WTC11 (cell line): ENCODE results near the gene HIPK2. TPM values are rescaled to one million over a fixed set of nuclear protein-coding genes. Genes with fewer than 3 reads are reported as not detected.

Experiments used
- ATAC-seq: fragments of 200-7000 bp; cut with Tn5 transposase; 2 replicates; pipeline ENCODE4 v1.10.0; 2021; ENCODE audit warnings: mild to moderate bottlenecking, moderate library complexity
- CTCF ChIA-PET: fragments of 300-600 bp; sonication (Branson Sonifier 250); formaldehyde crosslinking; loops from one replicate; lab custom pipeline; 2021; ENCODE audit warnings: antibody characterized with exemption; lab: Charles Lee
- POLR2A ChIA-PET: fragments of 350-600 bp; sonication (Branson Sonifier 250); formaldehyde crosslinking; loops from one replicate; lab custom pipeline; 2021; ENCODE audit warnings: antibody characterized with exemption; lab: Charles Lee
- DNase-seq: peaks from one replicate; pipeline ENCODE4 v3.0.0; 2021; ENCODE audit warnings: low spot score
- H3K27ac Mint-ChIP-seq: 2 replicates; pipeline ENCODE4 v1.8.0; 2021; ENCODE audit warnings: mixed read lengths
- H3K27me3 Mint-ChIP-seq: 2 replicates; pipeline ENCODE4 v1.8.0; 2021; ENCODE audit warnings: low read depth, mild to moderate bottlenecking, moderate library complexity, mixed read lengths
- H3K36me3 Mint-ChIP-seq: 2 replicates; pipeline ENCODE4 v1.8.0; 2021; ENCODE audit warnings: mixed read lengths
- H3K4me1 Mint-ChIP-seq: 2 replicates; pipeline ENCODE4 v1.8.0; 2022; ENCODE audit warnings: mixed read lengths
- H3K4me3 Mint-ChIP-seq: 2 replicates; pipeline ENCODE4 v1.8.0; 2021; ENCODE audit warnings: mild to moderate bottlenecking, moderate library complexity, mixed read lengths
- H3K9me3 Mint-ChIP-seq: 2 replicates; pipeline ENCODE4 v1.8.0; 2021; ENCODE audit warnings: mixed read lengths
- ETV6 ChIP-seq: sonication (generic); formaldehyde crosslinking; IDR thresholded peaks from 2 replicates; pipeline ENCODE4 v1.8.1; 2022; ENCODE audit warnings: mild to moderate bottlenecking, missing genetic modification reagents
- FOXJ3 ChIP-seq: sonication (generic); formaldehyde crosslinking; IDR thresholded peaks from 2 replicates; pipeline ENCODE4 v1.9.0; 2021; ENCODE audit warnings: missing genetic modification reagents, mild to moderate bottlenecking, borderline replicate concordance
- GRHL2 ChIP-seq: fragments of 250-450 bp; sonication (Bioruptor Pico); IDR thresholded peaks from 2 replicates; pipeline ENCODE4 v1.8.0; 2022; ENCODE audit warnings: mild to moderate bottlenecking, moderate library complexity; ENCODE audit not compliant: insufficient replicate concordance, severe bottlenecking
- JUN ChIP-seq: sonication (generic); formaldehyde crosslinking; IDR thresholded peaks from 2 replicates; pipeline ENCODE4 v1.8.0; 2023; ENCODE audit warnings: mild to moderate bottlenecking, missing genetic modification reagents
- MXD4 ChIP-seq: fragments of 250-450 bp; sonication (Bioruptor Pico); IDR thresholded peaks from 2 replicates; pipeline ENCODE4 v1.8.0; 2021; ENCODE audit warnings: mild to moderate bottlenecking, moderate library complexity, borderline replicate concordance
- NFE2L1 ChIP-seq: sonication (generic); formaldehyde crosslinking; IDR thresholded peaks from 2 replicates; pipeline ENCODE4 v1.8.1; 2023; ENCODE audit warnings: missing genetic modification reagents
- SMAD3 ChIP-seq: sonication (generic); formaldehyde crosslinking; IDR thresholded peaks from 2 replicates; pipeline ENCODE4 v1.8.0; 2022; ENCODE audit warnings: missing genetic modification reagents, mild to moderate bottlenecking, borderline replicate concordance
- SOX15 ChIP-seq: fragments of 250-450 bp; sonication (Bioruptor Pico); IDR thresholded peaks from 2 replicates; pipeline ENCODE4 v1.9.0; 2021; ENCODE audit warnings: mild to moderate bottlenecking
- ZNF121 ChIP-seq: sonication (generic); formaldehyde crosslinking; IDR thresholded peaks from 2 replicates; pipeline ENCODE4 v1.8.0; 2023; ENCODE audit warnings: missing genetic modification reagents
- ZNF317 ChIP-seq: sonication (generic); formaldehyde crosslinking; IDR thresholded peaks from 2 replicates; pipeline ENCODE4 v1.8.1; 2023; ENCODE audit warnings: low read depth, mild to moderate bottlenecking, moderate library complexity, missing genetic modification reagents, borderline replicate concordance
- ZNF416 ChIP-seq: fragments of 250-450 bp; sonication (Bioruptor Pico); IDR thresholded peaks from 2 replicates; pipeline ENCODE4 v1.9.0; 2021; ENCODE audit warnings: mild to moderate bottlenecking, inconsistent platforms
- ZNF532 ChIP-seq: fragments of 250-450 bp; sonication (Bioruptor Pico); IDR thresholded peaks from 2 replicates; pipeline ENCODE4 v1.9.0; 2021; ENCODE audit warnings: mild to moderate bottlenecking, borderline replicate concordance
- ZNF671 ChIP-seq: fragments of 250-450 bp; sonication (Bioruptor Pico); IDR thresholded peaks from 2 replicates; pipeline ENCODE4 v1.8.0; 2021; ENCODE audit warnings: mild to moderate bottlenecking
- total RNA-seq: library from RNA; stranded (reverse); gene quantifications from 3 replicates; pipeline ENCODE4 v1.2.3, GENCODE V29; 2021
- TF ChIP-seq, protein P1 (sequence below): fragments of 250-450 bp; sonication (Bioruptor Pico); IDR thresholded peaks from 2 replicates; pipeline ENCODE4 v1.9.0; 2021; ENCODE audit warnings: mild to moderate bottlenecking
- TF ChIP-seq, protein P2 (sequence below): fragments of 250-450 bp; sonication (Bioruptor Pico); IDR thresholded peaks from 2 replicates; pipeline ENCODE4 v1.9.0; 2021; ENCODE audit warnings: mild to moderate bottlenecking
- TF ChIP-seq, protein P3 (sequence below): fragments of 200-600 bp; IDR thresholded peaks from 2 replicates; pipeline ENCODE4 v1.8.0; 2022; ENCODE audit warnings: antibody characterized with exemption
- TF ChIP-seq, protein P4 (sequence below): sonication (generic); formaldehyde crosslinking; IDR thresholded peaks from 2 replicates; pipeline ENCODE4 v1.8.1; 2022; ENCODE audit warnings: low read depth, missing genetic modification reagents, borderline replicate concordance
- TF ChIP-seq, protein P5 (sequence below): sonication (generic); formaldehyde crosslinking; IDR thresholded peaks from 2 replicates; pipeline ENCODE4 v1.8.1; 2023; ENCODE audit warnings: mild to moderate bottlenecking, moderate library complexity, missing genetic modification reagents
- TF ChIP-seq, protein P6 (sequence below): sonication (generic); formaldehyde crosslinking; IDR thresholded peaks from 2 replicates; pipeline ENCODE4 v1.8.0; 2022; ENCODE audit warnings: missing genetic modification reagents
- TF ChIP-seq, protein P7 (sequence below): fragments of 250-450 bp; sonication (Bioruptor Pico); IDR thresholded peaks from 2 replicates; pipeline ENCODE4 v1.9.0; 2021; ENCODE audit warnings: moderate library complexity, mild to moderate bottlenecking, inconsistent platforms, borderline replicate concordance

The HIPK2 gene
- total RNA-seq, 1 experiment from 2014 or later, result 25.3 TPM

DNA sequence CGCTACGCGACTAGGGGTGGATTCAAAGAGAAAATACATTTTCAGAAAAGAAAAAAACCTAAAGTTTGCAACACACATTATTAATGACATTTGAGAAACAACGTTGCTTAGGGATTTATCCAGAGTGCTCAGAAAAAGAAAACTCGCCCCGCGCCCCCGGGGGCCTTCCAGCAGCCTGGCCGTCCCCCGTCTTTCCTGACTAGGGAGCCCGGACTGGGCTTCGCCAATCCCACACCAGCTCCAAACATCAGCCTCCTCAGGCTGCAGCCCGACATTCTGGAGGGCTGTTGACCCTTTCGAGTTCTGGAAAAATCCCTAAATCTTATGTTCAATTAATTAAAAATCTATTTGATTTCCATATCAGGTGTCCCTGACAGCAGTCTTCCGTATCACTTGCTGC is 205.7 kb downstream of the HIPK2 start (continued):
- TF ChIP-seq ZNF532 (CRISPR knock-in tag) (no peak), ZNF121 (no peak)
- TF ChIP-seq, protein P1, sequence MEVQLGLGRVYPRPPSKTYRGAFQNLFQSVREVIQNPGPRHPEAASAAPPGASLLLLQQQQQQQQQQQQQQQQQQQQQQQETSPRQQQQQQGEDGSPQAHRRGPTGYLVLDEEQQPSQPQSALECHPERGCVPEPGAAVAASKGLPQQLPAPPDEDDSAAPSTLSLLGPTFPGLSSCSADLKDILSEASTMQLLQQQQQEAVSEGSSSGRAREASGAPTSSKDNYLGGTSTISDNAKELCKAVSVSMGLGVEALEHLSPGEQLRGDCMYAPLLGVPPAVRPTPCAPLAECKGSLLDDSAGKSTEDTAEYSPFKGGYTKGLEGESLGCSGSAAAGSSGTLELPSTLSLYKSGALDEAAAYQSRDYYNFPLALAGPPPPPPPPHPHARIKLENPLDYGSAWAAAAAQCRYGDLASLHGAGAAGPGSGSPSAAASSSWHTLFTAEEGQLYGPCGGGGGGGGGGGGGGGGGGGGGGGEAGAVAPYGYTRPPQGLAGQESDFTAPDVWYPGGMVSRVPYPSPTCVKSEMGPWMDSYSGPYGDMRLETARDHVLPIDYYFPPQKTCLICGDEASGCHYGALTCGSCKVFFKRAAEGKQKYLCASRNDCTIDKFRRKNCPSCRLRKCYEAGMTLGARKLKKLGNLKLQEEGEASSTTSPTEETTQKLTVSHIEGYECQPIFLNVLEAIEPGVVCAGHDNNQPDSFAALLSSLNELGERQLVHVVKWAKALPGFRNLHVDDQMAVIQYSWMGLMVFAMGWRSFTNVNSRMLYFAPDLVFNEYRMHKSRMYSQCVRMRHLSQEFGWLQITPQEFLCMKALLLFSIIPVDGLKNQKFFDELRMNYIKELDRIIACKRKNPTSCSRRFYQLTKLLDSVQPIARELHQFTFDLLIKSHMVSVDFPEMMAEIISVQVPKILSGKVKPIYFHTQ (CRISPR knock-in tag), result no peak

DNA sequence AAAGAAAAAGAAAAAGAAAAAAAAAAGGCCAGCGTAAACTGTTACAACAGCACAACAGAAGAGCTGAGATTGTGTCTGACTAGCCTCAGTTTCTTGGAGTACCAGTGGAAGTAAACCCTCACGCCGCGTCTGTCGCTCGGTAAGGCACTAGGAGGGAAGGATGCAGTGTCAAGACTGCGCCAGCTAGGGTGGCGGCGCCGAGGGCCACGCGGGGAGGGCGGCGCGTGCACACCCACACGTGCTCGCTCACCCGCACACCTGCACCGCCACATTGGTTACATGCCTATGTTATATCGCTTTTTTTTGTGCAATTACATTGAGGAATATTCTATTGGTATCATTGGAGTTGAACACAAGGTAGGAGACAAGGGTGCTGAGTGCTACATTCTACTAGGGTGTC is 206.1 kb downstream of the HIPK2 start:
- ChIA-PET CTCF (interaction anchor here (0.7 to 2.7 kb wide), 3 partner anchors 17 to 137 kb away, joined by 5 to 14 read pairs (median 5); no protein-coding TSS in a partner anchor), POLR2A (no interaction called here)
- H3K9me3 Mint-ChIP-seq, result no peaks in the 10 kb centered on the region
- DNase-seq (no peak), ATAC-seq (no peak)
- peaks cover 13% of the 10 kb centered on the region for H3K4me1 Mint-ChIP-seq
- no peak overlapping the region for H3K4me3 Mint-ChIP-seq
- H3K36me3 Mint-ChIP-seq, result no peaks in the 10 kb centered on the region
- no peaks in the 10 kb centered on the region for H3K27me3 Mint-ChIP-seq
- H3K27ac Mint-ChIP-seq, result no peak overlapping the region
- TF ChIP-seq, protein P2, sequence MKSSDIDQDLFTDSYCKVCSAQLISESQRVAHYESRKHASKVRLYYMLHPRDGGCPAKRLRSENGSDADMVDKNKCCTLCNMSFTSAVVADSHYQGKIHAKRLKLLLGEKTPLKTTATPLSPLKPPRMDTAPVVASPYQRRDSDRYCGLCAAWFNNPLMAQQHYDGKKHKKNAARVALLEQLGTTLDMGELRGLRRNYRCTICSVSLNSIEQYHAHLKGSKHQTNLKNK (CRISPR knock-in tag), result no peak
- no peak for TF ChIP-seq ZNF317 (CRISPR knock-in tag)
- no peak for TF ChIP-seq SOX15 (CRISPR knock-in tag)
- TF ChIP-seq SMAD3 (CRISPR knock-in tag), result no peak
- no peak for TF ChIP-seq JUN (CRISPR knock-in tag)
- TF ChIP-seq GRHL2 (CRISPR knock-in tag), result no peak
- TF ChIP-seq ZNF416, result no peak
- TF ChIP-seq, protein P3, sequence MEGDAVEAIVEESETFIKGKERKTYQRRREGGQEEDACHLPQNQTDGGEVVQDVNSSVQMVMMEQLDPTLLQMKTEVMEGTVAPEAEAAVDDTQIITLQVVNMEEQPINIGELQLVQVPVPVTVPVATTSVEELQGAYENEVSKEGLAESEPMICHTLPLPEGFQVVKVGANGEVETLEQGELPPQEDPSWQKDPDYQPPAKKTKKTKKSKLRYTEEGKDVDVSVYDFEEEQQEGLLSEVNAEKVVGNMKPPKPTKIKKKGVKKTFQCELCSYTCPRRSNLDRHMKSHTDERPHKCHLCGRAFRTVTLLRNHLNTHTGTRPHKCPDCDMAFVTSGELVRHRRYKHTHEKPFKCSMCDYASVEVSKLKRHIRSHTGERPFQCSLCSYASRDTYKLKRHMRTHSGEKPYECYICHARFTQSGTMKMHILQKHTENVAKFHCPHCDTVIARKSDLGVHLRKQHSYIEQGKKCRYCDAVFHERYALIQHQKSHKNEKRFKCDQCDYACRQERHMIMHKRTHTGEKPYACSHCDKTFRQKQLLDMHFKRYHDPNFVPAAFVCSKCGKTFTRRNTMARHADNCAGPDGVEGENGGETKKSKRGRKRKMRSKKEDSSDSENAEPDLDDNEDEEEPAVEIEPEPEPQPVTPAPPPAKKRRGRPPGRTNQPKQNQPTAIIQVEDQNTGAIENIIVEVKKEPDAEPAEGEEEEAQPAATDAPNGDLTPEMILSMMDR, result no peak
- TF ChIP-seq, protein P4, sequence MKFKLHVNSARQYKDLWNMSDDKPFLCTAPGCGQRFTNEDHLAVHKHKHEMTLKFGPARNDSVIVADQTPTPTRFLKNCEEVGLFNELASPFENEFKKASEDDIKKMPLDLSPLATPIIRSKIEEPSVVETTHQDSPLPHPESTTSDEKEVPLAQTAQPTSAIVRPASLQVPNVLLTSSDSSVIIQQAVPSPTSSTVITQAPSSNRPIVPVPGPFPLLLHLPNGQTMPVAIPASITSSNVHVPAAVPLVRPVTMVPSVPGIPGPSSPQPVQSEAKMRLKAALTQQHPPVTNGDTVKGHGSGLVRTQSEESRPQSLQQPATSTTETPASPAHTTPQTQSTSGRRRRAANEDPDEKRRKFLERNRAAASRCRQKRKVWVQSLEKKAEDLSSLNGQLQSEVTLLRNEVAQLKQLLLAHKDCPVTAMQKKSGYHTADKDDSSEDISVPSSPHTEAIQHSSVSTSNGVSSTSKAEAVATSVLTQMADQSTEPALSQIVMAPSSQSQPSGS (CRISPR knock-in tag), result no peak
- TF ChIP-seq FOXJ3 (CRISPR knock-in tag), result no peak
- TF ChIP-seq, protein P5, sequence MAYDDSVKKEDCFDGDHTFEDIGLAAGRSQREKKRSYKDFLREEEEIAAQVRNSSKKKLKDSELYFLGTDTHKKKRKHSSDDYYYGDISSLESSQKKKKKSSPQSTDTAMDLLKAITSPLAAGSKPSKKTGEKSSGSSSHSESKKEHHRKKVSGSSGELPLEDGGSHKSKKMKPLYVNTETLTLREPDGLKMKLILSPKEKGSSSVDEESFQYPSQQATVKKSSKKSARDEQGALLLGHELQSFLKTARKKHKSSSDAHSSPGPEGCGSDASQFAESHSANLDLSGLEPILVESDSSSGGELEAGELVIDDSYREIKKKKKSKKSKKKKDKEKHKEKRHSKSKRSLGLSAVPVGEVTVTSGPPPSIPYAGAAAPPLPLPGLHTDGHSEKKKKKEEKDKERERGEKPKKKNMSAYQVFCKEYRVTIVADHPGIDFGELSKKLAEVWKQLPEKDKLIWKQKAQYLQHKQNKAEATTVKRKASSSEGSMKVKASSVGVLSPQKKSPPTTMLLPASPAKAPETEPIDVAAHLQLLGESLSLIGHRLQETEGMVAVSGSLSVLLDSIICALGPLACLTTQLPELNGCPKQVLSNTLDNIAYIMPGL (CRISPR knock-in tag), result no peak
- TF ChIP-seq, protein P6, sequence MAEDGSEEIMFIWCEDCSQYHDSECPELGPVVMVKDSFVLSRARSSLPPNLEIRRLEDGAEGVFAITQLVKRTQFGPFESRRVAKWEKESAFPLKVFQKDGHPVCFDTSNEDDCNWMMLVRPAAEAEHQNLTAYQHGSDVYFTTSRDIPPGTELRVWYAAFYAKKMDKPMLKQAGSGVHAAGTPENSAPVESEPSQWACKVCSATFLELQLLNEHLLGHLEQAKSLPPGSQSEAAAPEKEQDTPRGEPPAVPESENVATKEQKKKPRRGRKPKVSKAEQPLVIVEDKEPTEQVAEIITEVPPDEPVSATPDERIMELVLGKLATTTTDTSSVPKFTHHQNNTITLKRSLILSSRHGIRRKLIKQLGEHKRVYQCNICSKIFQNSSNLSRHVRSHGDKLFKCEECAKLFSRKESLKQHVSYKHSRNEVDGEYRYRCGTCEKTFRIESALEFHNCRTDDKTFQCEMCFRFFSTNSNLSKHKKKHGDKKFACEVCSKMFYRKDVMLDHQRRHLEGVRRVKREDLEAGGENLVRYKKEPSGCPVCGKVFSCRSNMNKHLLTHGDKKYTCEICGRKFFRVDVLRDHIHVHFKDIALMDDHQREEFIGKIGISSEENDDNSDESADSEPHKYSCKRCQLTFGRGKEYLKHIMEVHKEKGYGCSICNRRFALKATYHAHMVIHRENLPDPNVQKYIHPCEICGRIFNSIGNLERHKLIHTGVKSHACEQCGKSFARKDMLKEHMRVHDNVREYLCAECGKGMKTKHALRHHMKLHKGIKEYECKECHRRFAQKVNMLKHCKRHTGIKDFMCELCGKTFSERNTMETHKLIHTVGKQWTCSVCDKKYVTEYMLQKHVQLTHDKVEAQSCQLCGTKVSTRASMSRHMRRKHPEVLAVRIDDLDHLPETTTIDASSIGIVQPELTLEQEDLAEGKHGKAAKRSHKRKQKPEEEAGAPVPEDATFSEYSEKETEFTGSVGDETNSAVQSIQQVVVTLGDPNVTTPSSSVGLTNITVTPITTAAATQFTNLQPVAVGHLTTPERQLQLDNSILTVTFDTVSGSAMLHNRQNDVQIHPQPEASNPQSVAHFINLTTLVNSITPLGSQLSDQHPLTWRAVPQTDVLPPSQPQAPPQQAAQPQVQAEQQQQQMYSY, result no peak
- no peak for TF ChIP-seq ZNF671 (CRISPR knock-in tag)
- no peak for TF ChIP-seq NFE2L1 (CRISPR knock-in tag)
- no peak for TF ChIP-seq MXD4
- TF ChIP-seq, protein P7, sequence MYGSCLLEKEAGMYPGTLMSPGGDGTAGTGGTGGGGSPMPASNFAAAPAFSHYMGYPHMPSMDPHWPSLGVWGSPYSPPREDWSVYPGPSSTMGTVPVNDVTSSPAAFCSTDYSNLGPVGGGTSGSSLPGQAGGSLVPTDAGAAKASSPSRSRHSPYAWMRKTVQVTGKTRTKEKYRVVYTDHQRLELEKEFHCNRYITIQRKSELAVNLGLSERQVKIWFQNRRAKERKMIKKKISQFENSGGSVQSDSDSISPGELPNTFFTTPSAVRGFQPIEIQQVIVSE (CRISPR knock-in tag), result no peak
- no peak for TF ChIP-seq ETV6 (CRISPR knock-in tag)
